Measurements from ENCODE around the gene OR2AE1. TPM values are rescaled to one million over a fixed set of nuclear protein-coding genes. Genes with fewer than 3 reads are reported as not detected.
"Not testable (repeated sequence)": the region's sequence is repeated elsewhere in the genome, so short reads cannot be mapped to it uniquely, and the experiment has no call there.

Gene OR2AE1
- total and polyA plus RNA-seq, 2 of the 13 experiments (the other 11 are each of a cell fraction or from before 2014, with no cell fraction given) = not detected

- TF ChIP-seq ZSCAN30 (CRISPR knock-in tag; IDR thresholded peaks at IDR 0.05) (no peak), ZBTB33 (CRISPR knock-in tag; IDR thresholded peaks at IDR 0.05) (no peak), RXRA (CRISPR knock-in tag; IDR thresholded peaks at IDR 0.05) (no peak), ZFP36L1 (CRISPR knock-in tag; IDR thresholded peaks at IDR 0.05) (no peak)
These were observed 16.4 kb upstream of the OR2AE1 start (continued) for GRCh38 chr7:99893280-99893679.

DNA sequence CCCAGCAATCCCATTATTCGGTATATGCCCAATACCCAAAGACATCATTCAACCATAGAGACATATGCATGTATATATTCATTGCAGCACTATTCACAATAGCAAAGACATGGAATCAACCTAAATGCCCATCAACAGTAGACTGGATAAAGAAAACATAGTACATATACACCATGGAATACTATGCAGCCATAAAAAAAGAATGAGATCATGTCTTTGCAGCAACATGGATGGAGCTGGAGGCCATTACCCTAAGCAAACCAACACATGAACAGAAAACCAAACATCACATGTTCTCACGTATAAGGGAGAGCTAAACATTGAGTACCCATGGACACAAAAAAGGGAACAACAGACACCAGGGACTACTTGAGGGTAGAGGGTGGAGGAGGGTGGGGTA, 13.5 kb upstream of the OR2AE1 start:
- DNase-seq (ENCODE audit: low spot score); POLR2A ChIA-PET; BruUV-seq (replicated peaks); ATAC-seq; H3K4me1 ChIP-seq (ENCODE audit: insufficient read depth, low read length); H3K4me3 ChIP-seq (replicated peaks in 1 of 3; ENCODE audit: insufficient read depth in 1 of 3, low read depth in 2 of 3, low read length in 3 of 3); H3K4me2 ChIP-seq (ENCODE audit: low read depth, low read length); FAIRE-seq; H3K79me2 ChIP-seq (ENCODE audit: insufficient read depth, low read length); H3K36me3 ChIP-seq (replicated peaks in 1 of 2; ENCODE audit: control insufficient read depth in 1 of 2, insufficient read depth in 2 of 2, low read length in 2 of 2); H3K27ac ChIP-seq (ENCODE audit: extremely low read length, insufficient read depth, low read length); in situ Hi-C loops (cut with HindIII; ENCODE audit: extremely low pct_ligation_motif_present, low pct_unique_long_range_greater_than_20kb); intact Hi-C loops (cut with micrococcal nuclease; ENCODE audit: unreplicated experiment); H3K9ac ChIP-seq (ENCODE audit: insufficient read depth, low read depth, low read length); H3K27me3 ChIP-seq (ENCODE audit: control insufficient read depth in 1 of 2, insufficient read depth in 2 of 2, low read length in 2 of 2); H2AFZ ChIP-seq (ENCODE audit: low read length); CTCF ChIA-PET (ENCODE audit: low intra/inter-chr PET ratio, low total read pairs); H3K9me3 ChIP-seq (ENCODE audit: low read length); H4K20me1 ChIP-seq (ENCODE audit: insufficient read depth, low read length): not testable (repeated sequence)
- 95% methylated on average over 2 of the region's 2 CpGs for WGBS (ENCODE audit: low lambda C conversion rate)

GRCh38 chr7:99888366-99888765, 11.5 kb upstream of the OR2AE1 start:
- H4K20me1 ChIP-seq (ENCODE audit: insufficient read depth, low read length); POLR2A ChIA-PET; H3K9ac ChIP-seq (ENCODE audit: insufficient read depth, low read depth, low read length); H2AFZ ChIP-seq (ENCODE audit: low read length); BruUV-seq (replicated peaks); H3K27ac ChIP-seq (ENCODE audit: extremely low read length, insufficient read depth, low read length); H3K27me3 ChIP-seq (ENCODE audit: control insufficient read depth in 1 of 2, insufficient read depth in 2 of 2, low read length in 2 of 2); DNase-seq (ENCODE audit: low spot score); H3K9me3 ChIP-seq (ENCODE audit: low read length); H3K79me2 ChIP-seq (ENCODE audit: insufficient read depth, low read length); H3K4me3 ChIP-seq (replicated peaks in 1 of 3; ENCODE audit: insufficient read depth in 1 of 3, low read depth in 2 of 3, low read length in 3 of 3); CTCF ChIA-PET (ENCODE audit: low intra/inter-chr PET ratio, low total read pairs); intact Hi-C loops (cut with micrococcal nuclease; ENCODE audit: unreplicated experiment); in situ Hi-C loops (cut with HindIII; ENCODE audit: extremely low pct_ligation_motif_present, low pct_unique_long_range_greater_than_20kb); FAIRE-seq; ATAC-seq; H3K36me3 ChIP-seq (replicated peaks in 1 of 2; ENCODE audit: control insufficient read depth in 1 of 2, insufficient read depth in 2 of 2, low read length in 2 of 2); H3K4me1 ChIP-seq (ENCODE audit: insufficient read depth, low read length); H3K4me2 ChIP-seq (ENCODE audit: low read depth, low read length): not testable (repeated sequence)
- 96% methylated on average over 9 of the region's 29 CpGs for WGBS (ENCODE audit: low lambda C conversion rate)
